ENCODE data around the gene UNC80. TPM values are rescaled to one million over a fixed set of nuclear protein-coding genes. Genes with fewer than 3 reads are reported as not detected.

UNC80 gene
- polyA plus RNA-seq, 2 of the 4 experiments (the other 2 are of a cell fraction): not detected

DNA sequence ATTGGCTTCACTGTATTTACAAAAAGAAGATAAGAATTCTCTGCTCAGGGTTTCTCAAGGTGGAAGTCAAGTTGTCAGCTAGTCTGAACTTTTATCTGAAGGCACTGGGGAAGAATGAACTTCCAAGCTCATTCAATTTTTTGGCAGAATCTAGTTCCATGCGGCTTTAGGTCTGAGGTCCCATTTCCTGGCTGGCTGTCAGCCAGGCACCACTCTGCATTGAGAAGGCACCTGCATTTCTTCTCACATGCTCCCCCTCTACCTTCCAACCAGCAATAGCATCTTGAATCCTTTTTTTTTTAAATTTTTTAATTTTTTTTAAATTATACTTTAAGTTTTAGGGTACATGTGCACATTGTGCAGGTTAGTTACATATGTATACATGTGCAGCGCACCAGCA is 184.6 kb downstream of the UNC80 start:
- Histone ChIP-seq H3K9me3 (no peaks in the 10 kb centered on the region), H3K4me2 (no peak overlapping the region), H3K4me3 (no peak overlapping the region), H3K27ac (no peak overlapping the region), H3K4me1 (no peaks in the 10 kb centered on the region)
- ATAC-seq: no peak
- FAIRE-seq: no peak
- CTCF ChIA-PET: interaction anchor here (1.1 kb wide), 1 partner anchor 18 kb away, joined by 3 read pairs; no protein-coding TSS in a partner anchor
- POLR2A ChIA-PET: no interaction called here
- TF ChIP-seq POLR2A (IDR thresholded peaks at IDR 0.05; ENCODE audit: low read length): no peak
- TF ChIP-seq JUN (IDR thresholded peaks at IDR 0.05): no peak
- TF ChIP-seq, protein P1, sequence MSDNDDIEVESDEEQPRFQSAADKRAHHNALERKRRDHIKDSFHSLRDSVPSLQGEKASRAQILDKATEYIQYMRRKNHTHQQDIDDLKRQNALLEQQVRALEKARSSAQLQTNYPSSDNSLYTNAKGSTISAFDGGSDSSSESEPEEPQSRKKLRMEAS (IDR thresholded peaks at IDR 0.05): no peak
- TF ChIP-seq RFX5 (IDR thresholded peaks at IDR 0.05): no peak
- 76% methylated on average over 2 of the region's 2 CpGs for WGBS (ENCODE audit: missing lambda C conversion rate)
- DNase-seq (ENCODE audit: low read depth in 1 of 2, low spot score in 1 of 2): no peak

DNA sequence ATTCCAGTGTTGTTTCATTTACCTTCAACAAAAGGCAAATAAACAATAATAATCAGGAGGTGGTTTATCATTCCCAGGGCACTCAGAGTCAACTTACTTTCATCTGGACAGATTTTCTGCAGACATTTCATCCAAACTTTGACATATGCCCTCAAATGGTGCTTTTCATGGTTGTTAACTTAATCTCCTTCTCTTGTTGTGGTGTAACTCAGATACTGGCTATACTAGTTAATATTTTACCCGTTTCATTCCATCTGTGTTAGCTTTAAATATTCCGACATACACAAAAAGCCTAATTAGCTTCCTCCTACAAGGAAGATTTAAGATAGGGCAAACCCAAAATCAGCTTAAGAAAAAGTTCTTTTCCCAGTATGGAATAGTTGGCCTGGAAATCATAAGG is 186.4 kb downstream of the UNC80 start:
- 43% methylated on average over 2 of the region's 2 CpGs for WGBS (ENCODE audit: missing lambda C conversion rate)
- CTCF ChIA-PET: interaction anchor here (1.2 kb wide), 1 partner anchor 15 kb away, joined by 3 read pairs; no protein-coding TSS in a partner anchor
- ATAC-seq (no peak), FAIRE-seq (no peak), DNase-seq (ENCODE audit: low read depth in 1 of 2, low spot score in 1 of 2) (no peak)
- Histone ChIP-seq H3K27ac (no peak overlapping the region), H3K4me1 (no peaks in the 10 kb centered on the region), H3K4me2 (no peak overlapping the region), H3K9me3 (no peaks in the 10 kb centered on the region), H3K4me3 (no peak overlapping the region)
- POLR2A ChIA-PET: no interaction called here
- TF ChIP-seq GATA3 (IDR thresholded peaks at IDR 0.05; ENCODE audit: borderline replicate concordance) (no peak), ESRRA (IDR thresholded peaks at IDR 0.05; ENCODE audit: borderline replicate concordance, low read length) (no peak), ZNF302 (CRISPR knock-in tag; IDR thresholded peaks at IDR 0.05) (no peak), POLR2A (IDR thresholded peaks at IDR 0.05; ENCODE audit: low read length) (no peak), JUN (IDR thresholded peaks at IDR 0.05) (no peak), CBX8 (IDR thresholded peaks at IDR 0.05) (no peak), JUNB (IDR thresholded peaks at IDR 0.05) (no peak), SMC3 (IDR thresholded peaks at IDR 0.05) (no peak), NPAS2 (CRISPR knock-in tag; IDR thresholded peaks at IDR 0.05; ENCODE audit: borderline replicate concordance) (no peak), HEYL (CRISPR knock-in tag; IDR thresholded peaks at IDR 0.05) (no peak), CBX2 (IDR thresholded peaks at IDR 0.05; ENCODE audit: borderline replicate concordance, low read depth) (no peak), HDAC2 (IDR thresholded peaks at IDR 0.05) (no peak), PHF8 (IDR thresholded peaks at IDR 0.05; ENCODE audit: borderline replicate concordance, low read depth) (no peak)
- TF ChIP-seq, protein P2, sequence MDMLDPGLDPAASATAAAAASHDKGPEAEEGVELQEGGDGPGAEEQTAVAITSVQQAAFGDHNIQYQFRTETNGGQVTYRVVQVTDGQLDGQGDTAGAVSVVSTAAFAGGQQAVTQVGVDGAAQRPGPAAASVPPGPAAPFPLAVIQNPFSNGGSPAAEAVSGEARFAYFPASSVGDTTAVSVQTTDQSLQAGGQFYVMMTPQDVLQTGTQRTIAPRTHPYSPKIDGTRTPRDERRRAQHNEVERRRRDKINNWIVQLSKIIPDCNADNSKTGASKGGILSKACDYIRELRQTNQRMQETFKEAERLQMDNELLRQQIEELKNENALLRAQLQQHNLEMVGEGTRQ (IDR thresholded peaks at IDR 0.05): no peak

DNA sequence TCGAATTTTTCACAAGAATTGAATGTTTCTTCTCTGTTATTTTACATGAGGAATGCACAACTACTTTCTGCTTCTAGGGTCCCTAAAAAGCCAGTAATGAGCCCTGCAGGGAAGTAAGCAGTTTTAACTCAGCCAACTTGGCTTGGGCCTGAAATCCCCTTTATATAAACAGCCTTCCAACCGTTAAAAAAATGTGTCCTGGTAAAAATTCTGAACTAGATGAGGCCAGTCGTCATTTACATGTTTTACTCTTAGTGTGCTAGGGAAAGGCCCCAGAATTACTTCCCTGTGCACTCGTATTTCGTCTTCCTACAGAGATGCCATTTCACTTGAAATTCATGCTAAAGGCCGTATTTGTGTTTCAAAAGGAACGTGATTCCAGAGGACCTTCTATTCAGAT is 188.4 kb downstream of the UNC80 start:
- no peaks in the 10 kb centered on the region for H3K9me3 ChIP-seq
- ATAC-seq (no peak), DNase-seq (ENCODE audit: low read depth in 1 of 2, low spot score in 1 of 2) (no peak), FAIRE-seq (no peak)
- CTCF ChIA-PET: interaction anchor here (1.3 to 1.4 kb wide), 2 partner anchors 9 to 67 kb away, joined by 3 to 4 read pairs; no protein-coding TSS in a partner anchor
- H3K27ac ChIP-seq: no peak overlapping the region
- TF ChIP-seq HOXB13 (CRISPR knock-in tag; IDR thresholded peaks at IDR 0.05; ENCODE audit: low read depth): no peak
- TF ChIP-seq, protein P3, sequence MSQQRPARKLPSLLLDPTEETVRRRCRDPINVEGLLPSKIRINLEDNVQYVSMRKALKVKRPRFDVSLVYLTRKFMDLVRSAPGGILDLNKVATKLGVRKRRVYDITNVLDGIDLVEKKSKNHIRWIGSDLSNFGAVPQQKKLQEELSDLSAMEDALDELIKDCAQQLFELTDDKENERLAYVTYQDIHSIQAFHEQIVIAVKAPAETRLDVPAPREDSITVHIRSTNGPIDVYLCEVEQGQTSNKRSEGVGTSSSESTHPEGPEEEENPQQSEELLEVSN (IDR thresholded peaks at IDR 0.05; ENCODE audit: borderline replicate concordance, low read depth): no peak
- no peak for TF ChIP-seq NPAS2 (CRISPR knock-in tag; IDR thresholded peaks at IDR 0.05; ENCODE audit: borderline replicate concordance)
- TF ChIP-seq JUNB (IDR thresholded peaks at IDR 0.05): no peak
- TF ChIP-seq, protein P4, sequence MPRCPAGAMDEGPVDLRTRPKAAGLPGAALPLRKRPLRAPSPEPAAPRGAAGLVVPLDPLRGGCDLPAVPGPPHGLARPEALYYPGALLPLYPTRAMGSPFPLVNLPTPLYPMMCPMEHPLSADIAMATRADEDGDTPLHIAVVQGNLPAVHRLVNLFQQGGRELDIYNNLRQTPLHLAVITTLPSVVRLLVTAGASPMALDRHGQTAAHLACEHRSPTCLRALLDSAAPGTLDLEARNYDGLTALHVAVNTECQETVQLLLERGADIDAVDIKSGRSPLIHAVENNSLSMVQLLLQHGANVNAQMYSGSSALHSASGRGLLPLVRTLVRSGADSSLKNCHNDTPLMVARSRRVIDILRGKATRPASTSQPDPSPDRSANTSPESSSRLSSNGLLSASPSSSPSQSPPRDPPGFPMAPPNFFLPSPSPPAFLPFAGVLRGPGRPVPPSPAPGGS (IDR thresholded peaks at IDR 0.05): no peak
- TF ChIP-seq, protein P5, sequence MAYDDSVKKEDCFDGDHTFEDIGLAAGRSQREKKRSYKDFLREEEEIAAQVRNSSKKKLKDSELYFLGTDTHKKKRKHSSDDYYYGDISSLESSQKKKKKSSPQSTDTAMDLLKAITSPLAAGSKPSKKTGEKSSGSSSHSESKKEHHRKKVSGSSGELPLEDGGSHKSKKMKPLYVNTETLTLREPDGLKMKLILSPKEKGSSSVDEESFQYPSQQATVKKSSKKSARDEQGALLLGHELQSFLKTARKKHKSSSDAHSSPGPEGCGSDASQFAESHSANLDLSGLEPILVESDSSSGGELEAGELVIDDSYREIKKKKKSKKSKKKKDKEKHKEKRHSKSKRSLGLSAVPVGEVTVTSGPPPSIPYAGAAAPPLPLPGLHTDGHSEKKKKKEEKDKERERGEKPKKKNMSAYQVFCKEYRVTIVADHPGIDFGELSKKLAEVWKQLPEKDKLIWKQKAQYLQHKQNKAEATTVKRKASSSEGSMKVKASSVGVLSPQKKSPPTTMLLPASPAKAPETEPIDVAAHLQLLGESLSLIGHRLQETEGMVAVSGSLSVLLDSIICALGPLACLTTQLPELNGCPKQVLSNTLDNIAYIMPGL (CRISPR knock-in tag; IDR thresholded peaks at IDR 0.05; ENCODE audit: borderline replicate concordance): no peak
- 28% methylated on average over 7 of the region's 7 CpGs for WGBS (ENCODE audit: missing lambda C conversion rate)
- no peak overlapping the region for H3K4me2 ChIP-seq
- no peaks in the 10 kb centered on the region for H3K4me1 ChIP-seq
- no peak overlapping the region for H3K4me3 ChIP-seq
- POLR2A ChIA-PET: no interaction called here
